ENCODE results near the gene N4BP2L2. TPM values are rescaled to one million over a fixed set of nuclear protein-coding genes. Genes with fewer than 3 reads are reported as not detected.
A peak's percentile ranks its signal among the peaks of the same experiment; 100 is the strongest.

Gene N4BP2L2
- total and polyA plus RNA-seq, 2 experiments from 2014 or later = 63.1 to 160 TPM

- Histone ChIP-seq H3K36me3 (ENCODE audit: insufficient read depth) (no peaks in the 10 kb centered on the region), H2AFZ (peak within 1 kb of the TSS; percentile 64), H3K9me2 (ENCODE audit: insufficient read depth) (no peaks in the 10 kb centered on the region), H3K4me3 (peak within 1 kb of the TSS; percentile 89), H3K27ac (ENCODE audit: low read depth) (peak within 1 kb of the TSS; percentile 97), H3K79me2 (replicated peaks; ENCODE audit: insufficient read depth) (peaks cover 41% of the 10 kb centered on the region), H4K20me1 (replicated peaks; ENCODE audit: insufficient read depth) (peaks cover 10% of the 10 kb centered on the region; the same call in 1 of the 2 replicates), H3K27me3 (ENCODE audit: insufficient read depth) (no peaks in the 10 kb centered on the region), H3F3A (replicated peaks; ENCODE audit: low read depth) (no peaks in the 10 kb centered on the region), H3K4me2 (peak within 1 kb of the TSS; percentile 91), H3K4me1 (ENCODE audit: insufficient read depth) (peaks cover 23% of the 10 kb centered on the region)
- DNase-seq (ENCODE audit: low spot score) (peak; percentile 96), ATAC-seq (peak; percentile 89)
- H3K4me1 Mint-ChIP-seq = peaks cover 29% of the 10 kb centered on the region
- TF ChIP-seq NANOG (IDR thresholded peaks at IDR 0.05; ENCODE audit: borderline replicate concordance) (no peak), POLR2AphosphoS5 (IDR thresholded peaks at IDR 0.05; ENCODE audit: low read depth) (peak; percentile 70), REST (IDR thresholded peaks at IDR 0.05; ENCODE audit: unreplicated experiment) (no peak), ZNF114 (CRISPR knock-in tag; IDR thresholded peaks at IDR 0.05) (no peak), CREB1 (CRISPR knock-in tag; IDR thresholded peaks at IDR 0.05; ENCODE audit: low read depth) (peak; percentile 49; the same call in 1 of the 2 replicates), ETS1 (IDR thresholded peaks at IDR 0.05) (no peak)
- TF ChIP-seq, protein P1, sequence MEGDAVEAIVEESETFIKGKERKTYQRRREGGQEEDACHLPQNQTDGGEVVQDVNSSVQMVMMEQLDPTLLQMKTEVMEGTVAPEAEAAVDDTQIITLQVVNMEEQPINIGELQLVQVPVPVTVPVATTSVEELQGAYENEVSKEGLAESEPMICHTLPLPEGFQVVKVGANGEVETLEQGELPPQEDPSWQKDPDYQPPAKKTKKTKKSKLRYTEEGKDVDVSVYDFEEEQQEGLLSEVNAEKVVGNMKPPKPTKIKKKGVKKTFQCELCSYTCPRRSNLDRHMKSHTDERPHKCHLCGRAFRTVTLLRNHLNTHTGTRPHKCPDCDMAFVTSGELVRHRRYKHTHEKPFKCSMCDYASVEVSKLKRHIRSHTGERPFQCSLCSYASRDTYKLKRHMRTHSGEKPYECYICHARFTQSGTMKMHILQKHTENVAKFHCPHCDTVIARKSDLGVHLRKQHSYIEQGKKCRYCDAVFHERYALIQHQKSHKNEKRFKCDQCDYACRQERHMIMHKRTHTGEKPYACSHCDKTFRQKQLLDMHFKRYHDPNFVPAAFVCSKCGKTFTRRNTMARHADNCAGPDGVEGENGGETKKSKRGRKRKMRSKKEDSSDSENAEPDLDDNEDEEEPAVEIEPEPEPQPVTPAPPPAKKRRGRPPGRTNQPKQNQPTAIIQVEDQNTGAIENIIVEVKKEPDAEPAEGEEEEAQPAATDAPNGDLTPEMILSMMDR (conservative IDR thresholded peaks at IDR 0.05; ENCODE audit: low read depth in 2 of 2) = peak; percentile 60 to 89
- H3K27me3 Mint-ChIP-seq (ENCODE audit: insufficient read depth, low read depth, poor library complexity) = peaks cover 10% of the 10 kb centered on the region
- peak within 1 kb of the TSS; percentile 94 for H3K27ac Mint-ChIP-seq
- peak within 1 kb of the TSS; percentile 86 for H3K4me3 Mint-ChIP-seq
- no peaks in the 10 kb centered on the region for H3K9me3 Mint-ChIP-seq
- H3K36me3 Mint-ChIP-seq (ENCODE audit: low read depth) = no peaks in the 10 kb centered on the region; the same call in 2 of the 3 replicates
These were observed 47.7 kb upstream of the N4BP2L2 start, which contains the start of gene PDS5B for GRCh38 chr13:32586080-32586900. PDS5B (plus strand) TSS chr13:32586452; CDS start chr13:32648773, 62,321 bp downstream.

Data from GM23338 (cell line).